GM18867 (cell line): ENCODE data around the gene ANKRD36.
"Not testable (repeated sequence)": the region's sequence is repeated elsewhere in the genome, so short reads cannot be mapped to it uniquely, and the experiment has no call there.

Source experiments
- ATAC-seq: cut with Tn5 transposase; IDR thresholded peaks from one replicate; pipeline ENCODE4 v1.9.1; 2021; ENCODE audit warnings: mild to moderate bottlenecking, moderate library complexity; ENCODE audit not compliant: unreplicated experiment

Gene ANKRD36

GRCh38 chr2:97113050-97113881, at the start of gene ANKRD36:
TSS of gene ANKRD36 (plus strand) at chr2:97113153. CDS start at chr2:97113740, 587 bp downstream.
- peak; percentile 97 for ATAC-seq

GRCh38 chr2:97066030-97066429, 46.9 kb upstream of the ANKRD36 start:
- not testable (repeated sequence) for ATAC-seq

GRCh38 chr2:97067279-97068004, 45.5 kb upstream of the ANKRD36 start:
- no peak for ATAC-seq

GRCh38 chr2:97068074-97068473, 44.9 kb upstream of the ANKRD36 start:
- ATAC-seq = no peak

- ATAC-seq = not testable (repeated sequence)
Measured at GRCh38 chr2:97068722-97069121, 44.2 kb upstream of the ANKRD36 start.

GRCh38 chr2:97070915-97071314, 42.0 kb upstream of the ANKRD36 start:
- not testable (repeated sequence) for ATAC-seq

- not testable (repeated sequence) for ATAC-seq
Measured at GRCh38 chr2:97077213-97077612, 35.7 kb upstream of the ANKRD36 start.

- ATAC-seq = not testable (repeated sequence)
Measured at GRCh38 chr2:97080855-97081254, 32.1 kb upstream of the ANKRD36 start.

GRCh38 chr2:97082206-97082605, 30.7 kb upstream of the ANKRD36 start:
- not testable (repeated sequence) for ATAC-seq

GRCh38 chr2:97083516-97083915, 29.4 kb upstream of the ANKRD36 start:
- not testable (repeated sequence) for ATAC-seq

GRCh38 chr2:97085093-97085492, 27.9 kb upstream of the ANKRD36 start:
- not testable (repeated sequence) for ATAC-seq

- not testable (repeated sequence) for ATAC-seq
Measured at GRCh38 chr2:97088706-97089105, 24.2 kb upstream of the ANKRD36 start.

- ATAC-seq = not testable (repeated sequence)
Measured at GRCh38 chr2:97092946-97093345, 20.0 kb upstream of the ANKRD36 start.

- ATAC-seq = peak; percentile 20
Measured at GRCh38 chr2:97093983-97094771, 18.8 kb upstream of the ANKRD36 start.

- peak; percentile 96 for ATAC-seq
Measured at GRCh38 chr2:97094772-97095611, 18.0 kb upstream of the ANKRD36 start, which contains the start of gene FAHD2B. TSS of gene FAHD2B (minus strand) at chr2:97094882. CDS start at chr2:97091706, 3,176 bp downstream.

GRCh38 chr2:97095661-97096060, 17.3 kb upstream of the ANKRD36 start:
- ATAC-seq = no peak

GRCh38 chr2:97098786-97099372, 14.1 kb upstream of the ANKRD36 start:
- ATAC-seq = not testable (repeated sequence)

GRCh38 chr2:97106878-97107277, 6.1 kb upstream of the ANKRD36 start:
- ATAC-seq = not testable (repeated sequence)

GRCh38 chr2:97111246-97111645, 1.7 kb upstream of the ANKRD36 start:
- ATAC-seq = not testable (repeated sequence)
